MM.1S (cell line): ENCODE data around the gene DEAF1.
A peak's percentile ranks its signal among the peaks of the same experiment; 100 is the strongest.

Source experiments
- DNase-seq: peaks from one replicate; pipeline ENCODE4 v3.0.0-alpha.2; 2015
- H2AFZ ChIP-seq: fragments of 300-600 bp; sonication (generic); 2 replicates; pipeline ENCODE4 v1.6.0; 2016; ENCODE audit warnings: antibody characterized with exemption, low read length
- H3F3A ChIP-seq: fragments of 300-600 bp; sonication (generic); 2 replicates; pipeline ENCODE4 v1.6.1; 2016; ENCODE audit warnings: mild to moderate bottlenecking, antibody characterized with exemption, low read length, moderate library complexity, mixed read lengths; ENCODE audit not compliant: insufficient read depth
- H3K27ac ChIP-seq: fragments of 300-600 bp; sonication (generic); 2 replicates; pipeline ENCODE4 v1.5.1; 2016; ENCODE audit warnings: mild to moderate bottlenecking, low read length
- H3K27me3 ChIP-seq: fragments of 300-600 bp; sonication (generic); replicated peaks from 2 replicates; pipeline ENCODE4 v1.6.0; 2016; ENCODE audit warnings: low read length; ENCODE audit not compliant: insufficient read depth
- H3K36me3 ChIP-seq: fragments of 300-600 bp; sonication (generic); replicated peaks from 2 replicates; pipeline ENCODE4 v1.6.1; 2016; ENCODE audit warnings: mild to moderate bottlenecking, low read length, mixed read lengths; ENCODE audit not compliant: insufficient read depth
- H3K4me1 ChIP-seq: fragments of 300-600 bp; sonication (generic); 2 replicates; pipeline ENCODE4 v1.6.1; 2016; ENCODE audit warnings: low read length, mixed read lengths
- H3K4me2 ChIP-seq: fragments of 300-600 bp; sonication (generic); 2 replicates; pipeline ENCODE4 v1.6.0; 2016; ENCODE audit warnings: low read depth, low read length
- H3K4me3 ChIP-seq: fragments of 300-600 bp; sonication (generic); 2 replicates; pipeline ENCODE4 v1.5.1; 2016; ENCODE audit warnings: low read length, mixed read lengths
- H3K79me2 ChIP-seq: fragments of 300-600 bp; sonication (generic); 2 replicates; pipeline ENCODE4 v1.6.1; 2016; ENCODE audit warnings: mixed run types, low read length, mixed read lengths
- H3K9ac ChIP-seq: fragments of 300-600 bp; sonication (generic); 2 replicates; pipeline ENCODE4 v1.6.1; 2016; ENCODE audit warnings: low read length, mixed read lengths
- H3K9me2 ChIP-seq: fragments of 300-600 bp; sonication (generic); replicated peaks from 2 replicates; pipeline ENCODE4 v1.6.1; 2016; ENCODE audit warnings: mild to moderate bottlenecking, low read length, mixed read lengths; ENCODE audit not compliant: insufficient read depth
- H3K9me3 ChIP-seq: fragments of 300-600 bp; sonication (generic); replicated peaks from 2 replicates; pipeline ENCODE4 v1.6.1; 2016; ENCODE audit warnings: mild to moderate bottlenecking, low read length, mixed read lengths; ENCODE audit not compliant: insufficient read depth
- H4K20me1 ChIP-seq: fragments of 300-600 bp; sonication (generic); 2 replicates; pipeline ENCODE4 v1.6.1; 2016; ENCODE audit warnings: mild to moderate bottlenecking, low read length, moderate library complexity, mixed read lengths; ENCODE audit not compliant: insufficient read depth
- EZH2 ChIP-seq: fragments of 300-600 bp; sonication (generic); optimal IDR thresholded peaks from 2 replicates; pipeline ENCODE3; 2017; ENCODE audit warnings: low read depth, mild to moderate bottlenecking, antibody characterized with exemption, low read length, mixed read lengths
- EZH2phosphoT487 ChIP-seq: fragments of 300-600 bp; sonication (generic); IDR thresholded peaks from 2 replicates; pipeline ENCODE4 v1.6.1; 2018; ENCODE audit warnings: antibody characterized with exemption, low read length
- TF ChIP-seq, protein P1 (sequence below): fragments of 300-600 bp; sonication (generic); IDR thresholded peaks from 2 replicates; pipeline ENCODE4 v1.5.1; 2016; ENCODE audit warnings: antibody characterized with exemption, low read length, mixed read lengths

Gene DEAF1

DNA sequence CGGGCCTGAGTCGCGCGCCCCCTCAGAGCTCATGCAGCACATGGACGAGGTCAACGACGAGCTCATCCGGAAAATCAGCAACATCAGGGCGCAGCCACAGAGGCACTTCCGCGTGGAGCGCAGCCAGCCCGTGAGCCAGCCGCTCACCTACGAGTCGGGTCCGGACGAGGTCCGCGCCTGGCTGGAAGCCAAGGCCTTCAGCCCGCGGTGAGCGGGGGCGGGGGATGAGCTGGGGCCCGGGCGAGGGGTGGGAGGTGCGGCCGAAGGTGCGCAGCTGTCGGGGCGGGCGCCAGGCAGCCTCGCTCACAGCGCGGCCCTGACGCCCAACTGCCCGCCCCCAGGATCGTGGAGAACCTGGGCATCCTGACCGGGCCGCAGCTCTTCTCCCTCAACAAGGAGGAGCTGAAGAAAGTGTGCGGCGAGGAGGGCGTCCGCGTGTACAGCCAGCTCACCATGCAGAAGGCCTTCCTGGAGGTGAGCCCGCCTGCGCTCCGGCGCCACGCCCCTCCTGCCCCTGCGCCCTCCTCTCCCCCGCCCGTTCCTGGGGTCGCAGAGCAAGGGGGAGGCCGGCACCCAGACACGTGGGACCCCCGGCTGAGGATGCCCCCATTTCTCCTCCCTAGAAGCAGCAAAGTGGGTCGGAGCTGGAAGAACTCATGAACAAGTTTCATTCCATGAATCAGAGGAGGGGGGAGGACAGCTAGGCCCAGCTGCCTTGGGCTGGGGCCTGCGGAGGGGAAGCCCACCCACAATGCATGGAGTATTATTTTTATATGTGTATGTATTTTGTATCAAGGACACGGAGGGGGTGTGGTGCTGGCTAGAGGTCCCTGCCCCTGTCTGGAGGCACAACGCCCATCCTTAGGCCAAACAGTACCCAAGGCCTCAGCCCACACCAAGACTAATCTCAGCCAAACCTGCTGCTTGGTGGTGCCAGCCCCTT is 31.5 kb upstream of the DEAF1 start:
- peaks cover 16% of the 10 kb centered on the region; the same call in 1 of the 2 replicates for H3F3A ChIP-seq
- peaks cover 13% of the 10 kb centered on the region for H3K4me1 ChIP-seq
- H3K9me2 ChIP-seq, result no peaks in the 10 kb centered on the region
- no peak overlapping the region; the same call in 1 of the 2 replicates for H3K27ac ChIP-seq
- DNase-seq, result peak; percentile 87
- peak overlapping the region; percentile 48 for H3K4me3 ChIP-seq
- no peaks in the 10 kb centered on the region for H3K36me3 ChIP-seq
- TF ChIP-seq EZH2phosphoT487 (no peak), EZH2 (no peak)
- TF ChIP-seq, protein P1, sequence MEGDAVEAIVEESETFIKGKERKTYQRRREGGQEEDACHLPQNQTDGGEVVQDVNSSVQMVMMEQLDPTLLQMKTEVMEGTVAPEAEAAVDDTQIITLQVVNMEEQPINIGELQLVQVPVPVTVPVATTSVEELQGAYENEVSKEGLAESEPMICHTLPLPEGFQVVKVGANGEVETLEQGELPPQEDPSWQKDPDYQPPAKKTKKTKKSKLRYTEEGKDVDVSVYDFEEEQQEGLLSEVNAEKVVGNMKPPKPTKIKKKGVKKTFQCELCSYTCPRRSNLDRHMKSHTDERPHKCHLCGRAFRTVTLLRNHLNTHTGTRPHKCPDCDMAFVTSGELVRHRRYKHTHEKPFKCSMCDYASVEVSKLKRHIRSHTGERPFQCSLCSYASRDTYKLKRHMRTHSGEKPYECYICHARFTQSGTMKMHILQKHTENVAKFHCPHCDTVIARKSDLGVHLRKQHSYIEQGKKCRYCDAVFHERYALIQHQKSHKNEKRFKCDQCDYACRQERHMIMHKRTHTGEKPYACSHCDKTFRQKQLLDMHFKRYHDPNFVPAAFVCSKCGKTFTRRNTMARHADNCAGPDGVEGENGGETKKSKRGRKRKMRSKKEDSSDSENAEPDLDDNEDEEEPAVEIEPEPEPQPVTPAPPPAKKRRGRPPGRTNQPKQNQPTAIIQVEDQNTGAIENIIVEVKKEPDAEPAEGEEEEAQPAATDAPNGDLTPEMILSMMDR, result no peak
- H3K27me3 ChIP-seq, result no peaks in the 10 kb centered on the region
- peak overlapping the region; percentile 55 for H2AFZ ChIP-seq
- no peaks in the 10 kb centered on the region for H4K20me1 ChIP-seq
- peak overlapping the region; percentile 34; the same call in 1 of the 2 replicates for H3K9ac ChIP-seq
- H3K79me2 ChIP-seq, result no peaks in the 10 kb centered on the region
- H3K4me2 ChIP-seq, result peak overlapping the region; percentile 60
- no peaks in the 10 kb centered on the region for H3K9me3 ChIP-seq

DNA sequence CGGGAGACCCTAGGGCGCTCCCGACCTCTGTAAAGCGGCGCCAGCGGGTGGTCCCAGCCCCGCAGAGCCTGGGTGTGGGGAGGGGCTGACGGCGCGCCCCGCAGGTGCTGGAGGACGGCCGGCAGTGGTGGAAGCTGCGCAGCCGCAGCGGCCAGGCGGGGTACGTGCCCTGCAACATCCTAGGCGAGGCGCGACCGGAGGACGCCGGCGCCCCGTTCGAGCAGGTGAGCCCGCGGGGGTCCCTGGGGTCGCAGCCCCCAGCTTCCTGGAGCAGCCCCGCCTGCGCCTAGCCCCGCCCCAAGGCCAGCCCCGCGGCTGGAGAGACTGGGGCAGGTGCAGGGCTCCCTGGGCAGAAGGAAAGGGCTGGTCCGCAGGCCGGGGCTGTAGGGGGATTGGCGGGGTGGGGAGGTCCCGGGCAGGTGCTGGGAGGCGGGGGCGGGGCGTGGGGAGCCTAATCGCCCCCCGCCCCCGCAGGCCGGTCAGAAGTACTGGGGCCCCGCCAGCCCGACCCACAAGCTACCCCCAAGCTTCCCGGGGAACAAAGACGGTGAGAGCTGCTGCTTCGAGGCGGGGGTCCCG is 30.7 kb upstream of the DEAF1 start:
- peak overlapping the region; percentile 55 for H2AFZ ChIP-seq
- 0 out of 2 replicates have a peak, but pooled peaks cover 6% of the 10 kb centered on the region for H3K27me3 ChIP-seq

DNA sequence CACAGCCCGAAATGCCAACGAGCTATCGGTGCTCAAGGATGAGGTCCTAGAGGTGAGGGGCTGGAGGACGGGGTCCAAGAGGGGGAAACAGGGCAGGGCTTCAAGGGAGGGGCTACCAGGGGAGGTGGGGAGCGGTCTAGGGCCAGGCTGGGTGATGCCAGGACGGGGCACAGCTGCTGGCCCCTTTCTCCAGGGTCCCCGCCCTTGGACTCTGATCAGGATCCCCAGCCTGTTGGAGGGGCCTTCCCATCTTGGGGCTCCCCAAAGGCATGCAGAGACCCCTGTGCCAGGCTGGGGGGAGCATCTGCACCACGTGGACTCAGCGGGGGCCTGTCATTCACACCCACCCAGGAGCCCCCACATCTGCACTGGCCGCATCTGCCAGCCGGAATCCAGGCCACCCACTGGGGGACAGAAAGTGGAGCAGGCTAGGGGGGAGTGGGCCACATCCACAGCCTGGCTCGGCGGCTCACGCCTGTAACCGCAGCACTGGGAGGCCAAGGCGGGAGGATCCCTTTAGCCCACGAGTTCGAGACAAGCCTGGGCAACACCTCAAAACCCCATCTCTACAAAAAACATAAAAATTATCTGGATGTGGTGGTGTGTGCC is 29.9 kb upstream of the DEAF1 start:
- H3K9me2 ChIP-seq, result no peaks in the 10 kb centered on the region
- H3F3A ChIP-seq, result peaks cover 16% of the 10 kb centered on the region; the same call in 1 of the 2 replicates
- no peaks in the 10 kb centered on the region for H3K36me3 ChIP-seq
- H3K4me3 ChIP-seq, result no peak overlapping the region
- no peak for TF ChIP-seq EZH2
- TF ChIP-seq, protein P1, result no peak
- TF ChIP-seq EZH2phosphoT487, result no peak
- H3K9me3 ChIP-seq, result no peaks in the 10 kb centered on the region
- H4K20me1 ChIP-seq, result no peaks in the 10 kb centered on the region
- H3K79me2 ChIP-seq, result no peaks in the 10 kb centered on the region
- H3K4me2 ChIP-seq, result peak overlapping the region; percentile 24; the same call in 1 of the 2 replicates
- no peak for DNase-seq
- H3K9ac ChIP-seq, result no peak overlapping the region
- H3K4me1 ChIP-seq, result peaks cover 20% of the 10 kb centered on the region
- 0 out of 2 replicates have a peak, but pooled peaks cover 12% of the 10 kb centered on the region for H3K27me3 ChIP-seq
- 0 out of 2 replicates have a peak overlapping the region, but pooled peaks have one; percentile 55 for H2AFZ ChIP-seq
- no peak overlapping the region for H3K27ac ChIP-seq

More for the DNA sequence above, 30.7 kb upstream of the DEAF1 start:
- Histone ChIP-seq H3K9me3 (no peaks in the 10 kb centered on the region), H3K4me3 (peak overlapping the region; percentile 48), H3F3A (peaks cover 16% of the 10 kb centered on the region; the same call in 1 of the 2 replicates), H3K79me2 (no peaks in the 10 kb centered on the region), H3K4me2 (peak overlapping the region; percentile 60), H4K20me1 (no peaks in the 10 kb centered on the region), H3K4me1 (peaks cover 20% of the 10 kb centered on the region), H3K36me3 (no peaks in the 10 kb centered on the region), H3K9ac (peak overlapping the region; percentile 34; the same call in 1 of the 2 replicates), H3K9me2 (no peaks in the 10 kb centered on the region), H3K27ac (no peak overlapping the region; the same call in 1 of the 2 replicates)
- peak; percentile 28 for DNase-seq
- TF ChIP-seq EZH2phosphoT487 (no peak), EZH2 (no peak)
- TF ChIP-seq, protein P1, result no peak
